HG03571 (cell line): ENCODE measurements around the gene C13orf46.
"Not testable (repeated sequence)": the region's sequence is repeated elsewhere in the genome, so short reads cannot be mapped to it uniquely, and the experiment has no call there.

ENCODE experiments used
- ATAC-seq: cut with Tn5 transposase; IDR thresholded peaks from one replicate; pipeline ENCODE4 v1.9.1; 2021; ENCODE audit not compliant: unreplicated experiment

C13orf46 gene

DNA sequence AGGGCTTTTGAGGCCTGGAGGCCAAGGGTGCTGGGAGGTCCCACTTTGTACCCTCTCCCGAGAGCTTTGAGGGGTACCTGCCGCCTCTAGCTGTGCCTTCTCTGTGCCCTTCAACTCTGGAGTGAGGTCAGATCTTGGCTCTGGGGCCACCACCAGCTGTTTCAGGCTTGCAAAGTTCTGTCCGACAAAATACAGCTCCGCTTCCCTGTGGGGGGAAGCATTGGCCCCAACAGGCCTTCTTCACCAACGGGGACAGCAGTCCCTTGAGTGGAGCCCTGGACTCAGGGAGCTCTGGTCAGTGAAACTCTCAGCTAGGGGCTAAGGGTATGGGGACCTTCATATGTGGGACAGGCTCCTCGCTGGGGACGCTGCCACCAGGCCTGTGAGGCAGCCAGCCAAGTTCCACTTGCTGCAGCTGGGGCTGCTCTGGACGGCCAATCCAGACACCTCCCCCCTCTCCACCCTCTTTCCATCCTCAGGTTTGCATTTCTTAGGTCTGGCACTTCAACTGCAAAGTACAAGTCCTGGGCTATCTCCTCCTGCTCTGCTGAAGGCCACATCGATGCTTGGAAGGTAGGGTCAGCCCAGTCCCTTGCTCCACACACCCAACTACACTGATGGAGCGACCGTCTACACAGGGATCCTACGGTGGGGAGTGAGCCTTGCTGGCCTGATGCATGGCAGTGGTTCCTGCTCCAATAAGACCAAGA lies 46.8 kb downstream of the C13orf46 start:
- no peak for ATAC-seq

GRCh38 chr13:113926301-113926761 lies 47.5 kb downstream of the C13orf46 start:
- ATAC-seq = no peak

GRCh38 chr13:113924184-113924901 lies 49.5 kb downstream of the C13orf46 start:
- no peak for ATAC-seq

DNA sequence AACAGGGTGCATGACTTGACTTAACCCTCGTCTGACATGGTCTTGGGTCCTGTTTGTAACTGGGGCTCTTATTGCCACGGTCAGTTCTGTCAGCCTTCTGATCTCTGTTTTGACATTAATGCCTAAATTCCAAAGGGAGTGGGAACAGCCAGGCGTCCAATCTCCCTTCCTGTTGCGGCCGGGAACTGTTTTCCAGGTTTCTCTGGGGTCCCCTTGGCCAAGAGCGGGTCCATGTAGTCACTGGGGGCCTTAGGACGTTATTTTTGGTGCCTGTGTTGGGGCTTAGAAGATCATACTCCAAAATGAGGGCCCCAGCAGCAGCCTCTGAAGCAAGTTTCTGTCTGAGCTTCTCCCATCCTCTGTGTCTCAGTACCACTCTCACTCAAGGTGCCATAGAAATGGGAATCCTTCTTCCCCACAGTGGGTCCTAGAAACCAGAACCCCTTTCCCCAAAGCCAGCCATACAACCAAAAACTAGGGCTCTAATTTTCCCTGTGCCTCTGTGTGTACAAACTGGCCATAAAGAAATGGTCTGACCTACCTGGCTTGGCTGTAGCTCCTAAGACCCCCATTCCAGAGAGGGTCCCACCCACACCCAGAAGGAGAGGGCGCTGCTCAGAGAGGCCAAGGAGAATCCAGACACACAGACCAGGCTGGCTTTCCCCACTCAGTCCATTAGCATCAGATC lies 50.4 kb downstream of the C13orf46 start:
- no peak for ATAC-seq

GRCh38 chr13:113922412-113923118 lies 51.3 kb downstream of the C13orf46 start:
- no peak for ATAC-seq

GRCh38 chr13:113921763-113922162 lies 52.1 kb downstream of the C13orf46 start:
- ATAC-seq = no peak

DNA sequence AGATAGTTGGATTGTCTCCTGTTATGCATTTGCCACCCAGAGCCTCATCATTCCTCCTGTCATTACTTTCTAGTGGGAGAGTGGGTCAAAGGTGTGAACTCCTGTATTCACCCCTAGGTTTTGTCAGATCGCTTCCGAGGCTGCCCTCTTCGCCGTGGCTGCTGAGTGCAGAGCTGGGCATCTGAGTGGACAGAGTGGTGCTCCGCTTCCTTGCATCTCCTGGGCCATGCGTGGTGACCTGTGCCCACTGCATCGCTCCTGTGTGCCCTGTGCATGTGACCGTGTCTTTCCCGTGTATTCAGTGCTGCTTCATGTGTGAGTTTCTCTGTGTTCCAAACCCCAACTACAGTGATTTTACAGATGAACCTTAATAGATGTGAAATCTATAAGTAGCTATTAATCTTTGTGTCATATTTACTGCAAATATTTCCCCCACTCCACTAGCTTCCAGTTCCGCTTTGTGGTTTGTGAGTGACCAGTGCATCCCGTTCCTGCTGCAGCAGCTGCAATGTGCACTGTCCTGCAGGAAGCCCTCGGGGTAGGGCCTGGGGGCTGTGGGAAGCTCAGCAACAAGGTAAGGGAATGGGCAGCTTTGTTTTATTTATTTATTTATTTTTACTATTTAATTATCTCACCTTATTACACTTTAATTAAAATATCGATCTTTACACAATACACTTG lies 53.1 kb downstream of the C13orf46 start:
- no peak for ATAC-seq

DNA sequence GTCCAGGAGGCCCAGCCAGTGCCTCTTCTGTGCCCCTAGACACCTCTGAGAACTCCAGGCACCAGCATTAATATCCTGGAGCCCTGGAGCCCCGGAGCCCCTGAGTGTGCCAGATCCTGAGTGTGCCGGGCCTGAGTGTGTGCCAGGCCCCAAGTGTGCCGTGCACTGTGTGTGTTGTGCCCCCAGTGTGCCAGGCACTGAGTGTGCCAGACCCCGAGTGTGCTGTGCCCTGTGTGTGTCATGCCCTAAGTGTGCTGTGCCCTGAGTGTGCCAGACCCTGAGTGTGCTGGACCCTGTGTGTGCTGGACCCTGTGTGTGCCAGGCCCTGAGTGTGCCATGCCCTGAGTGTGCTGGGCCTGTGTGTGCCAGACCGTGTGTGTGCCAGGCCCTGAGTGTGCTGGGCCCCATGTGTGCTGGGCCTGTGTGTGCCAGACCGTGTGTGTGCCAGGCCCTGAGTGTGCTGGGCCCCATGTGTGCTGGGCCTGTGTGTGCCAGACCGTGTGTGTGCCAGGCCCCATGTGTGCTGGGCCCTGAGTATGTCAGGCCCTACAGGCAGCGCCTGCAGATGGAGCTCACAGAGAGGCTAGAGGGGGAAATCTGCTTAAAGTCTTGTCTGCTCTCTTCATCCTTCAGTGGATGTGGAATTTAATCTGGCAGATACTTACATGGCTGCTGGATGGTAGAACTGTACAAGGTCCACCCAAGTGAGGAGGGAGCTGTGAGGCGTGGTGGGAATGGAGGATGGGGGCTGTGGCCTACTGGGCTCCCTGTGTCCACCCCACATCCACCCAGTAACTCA lies 53.9 kb downstream of the C13orf46 start:
- ATAC-seq = no peak

- ATAC-seq = no peak
These were observed 54.7 kb downstream of the C13orf46 start for GRCh38 chr13:113918981-113919701.

DNA sequence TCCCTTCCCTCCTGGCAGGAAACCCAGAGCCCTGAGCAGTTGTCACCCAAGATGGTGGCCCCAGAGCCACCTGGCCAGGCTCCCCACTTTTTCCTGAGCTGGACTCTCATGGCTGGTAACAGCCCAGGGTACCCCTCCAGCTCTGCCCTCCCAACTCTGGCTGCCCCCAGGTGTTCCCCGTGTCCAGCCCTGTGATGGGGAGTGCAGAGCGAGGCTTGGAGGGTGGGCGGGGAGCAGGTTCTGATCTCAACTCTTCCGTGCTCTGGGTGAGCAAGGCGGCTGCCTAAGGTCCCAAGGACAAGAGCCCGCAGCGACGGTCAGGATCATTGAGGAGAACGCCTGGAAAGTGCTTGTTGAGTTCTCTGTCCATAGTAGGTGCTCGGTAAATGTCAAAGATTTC lies 55.3 kb downstream of the C13orf46 start:
- no peak for ATAC-seq

- ATAC-seq = no peak
These were observed 56.1 kb downstream of the C13orf46 start for GRCh38 chr13:113917594-113918371.

GRCh38 chr13:113917096-113917495 lies 56.8 kb downstream of the C13orf46 start:
- ATAC-seq = no peak

- no peak for ATAC-seq
These were observed 57.5 kb downstream of the C13orf46 start for GRCh38 chr13:113916330-113916815.

DNA sequence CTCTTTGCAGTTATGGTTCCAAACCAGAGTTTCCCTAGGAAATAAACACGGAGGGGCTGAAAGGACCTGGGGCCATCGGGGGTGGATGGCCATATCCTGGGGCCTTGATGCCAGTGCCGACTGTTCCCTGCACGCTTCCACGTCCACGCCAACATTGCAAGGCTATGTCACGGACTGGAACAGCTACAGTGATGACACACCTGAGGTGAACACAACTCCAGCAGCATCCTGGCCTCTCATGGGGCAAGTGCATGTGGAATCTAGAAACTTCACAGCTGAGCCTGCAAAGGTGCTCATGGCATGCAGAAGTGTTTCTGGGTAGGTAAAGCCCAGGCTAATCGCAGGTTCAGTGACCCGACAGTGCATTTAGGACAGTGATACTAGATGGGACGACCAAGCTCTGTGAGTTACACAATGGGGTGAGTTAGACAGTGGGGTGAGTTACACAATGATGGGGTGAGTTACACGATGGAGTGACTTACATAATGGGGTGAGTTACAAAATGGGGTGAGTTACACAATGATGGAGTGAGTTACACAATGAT lies 58.0 kb downstream of the C13orf46 start:
- ATAC-seq = no peak

GRCh38 chr13:113915012-113915763 lies 58.7 kb downstream of the C13orf46 start:
- no peak for ATAC-seq

DNA sequence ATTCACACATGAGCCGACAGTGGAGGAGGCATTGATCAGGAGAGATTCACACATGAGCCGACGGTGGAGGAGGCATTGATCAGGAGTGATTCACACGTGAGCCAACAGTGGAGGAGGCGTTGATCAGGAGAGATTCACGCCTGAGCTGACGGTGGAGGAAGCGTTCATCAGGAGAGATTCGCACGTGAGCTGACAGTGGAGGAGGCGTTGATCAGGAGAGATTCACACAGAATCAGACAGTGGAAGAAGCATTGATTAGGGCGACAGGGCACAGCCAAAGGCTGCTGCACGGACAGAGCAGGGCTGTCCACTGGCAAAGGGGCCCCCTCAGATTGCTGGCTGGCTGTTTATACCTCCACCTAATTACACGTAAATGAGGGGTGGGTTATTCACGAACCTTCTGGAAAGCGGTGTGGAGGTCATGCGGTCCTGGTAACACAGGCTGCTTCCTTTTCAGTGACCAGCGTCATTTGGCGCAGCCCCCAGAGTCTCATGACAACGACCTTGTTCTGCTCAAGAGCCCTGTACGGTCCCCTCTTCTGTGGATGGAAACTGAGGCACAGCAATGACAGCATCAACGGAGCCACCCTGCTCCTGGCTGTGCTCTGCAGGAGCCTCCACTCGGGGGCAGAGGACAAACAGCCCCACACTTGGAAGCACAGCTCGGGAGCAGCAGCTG lies 59.4 kb downstream of the C13orf46 start:
- no peak for ATAC-seq

DNA sequence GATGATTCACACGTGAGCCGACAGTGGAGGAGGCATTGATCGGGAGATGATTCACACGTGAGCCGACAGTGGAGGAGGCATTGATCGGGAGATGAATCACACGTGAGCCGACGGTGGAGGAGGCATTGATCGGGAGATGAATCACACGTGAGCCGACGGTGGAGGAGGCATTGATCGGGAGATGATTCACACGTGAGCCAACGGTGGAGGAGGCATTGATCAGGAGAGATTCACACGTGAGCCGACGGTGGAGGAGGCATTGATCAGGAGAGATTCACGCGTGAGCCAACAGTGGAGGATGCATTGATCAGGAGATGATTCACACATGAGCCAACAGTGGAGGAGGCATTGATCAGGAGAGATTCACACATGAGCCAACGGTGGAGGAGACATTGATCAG lies 60.0 kb downstream of the C13orf46 start:
- ATAC-seq = not testable (repeated sequence)
